Kidney (tissue), 14 donors: ENCODE results near the gene CXCL17. TPM values are rescaled to one million over a fixed set of nuclear protein-coding genes. Genes with fewer than 3 reads are reported as not detected.

Experiments used
- DNase-seq, 5 donors: peaks; one replicate each; pipeline ENCODE4 v3.0.0-alpha.2; 2013 to 2020
- FAIRE-seq: peaks from 2 replicates; lab custom pipeline; 2012; peaks lifted over from hg19 to GRCh38; lab: Jason Lieb, UNC
- H3K27ac ChIP-seq, 2 donors: one replicate each; pipeline ENCODE4 v1.7.0; 2013; ENCODE audit warnings: low read depth in 2 of 2, low read length in 2 of 2, inconsistent platforms in 1 of 2
- H3K27me3 ChIP-seq: one replicate; pipeline ENCODE4 v1.7.1; 2013; ENCODE audit warnings: low read length, inconsistent platforms; ENCODE audit not compliant: control insufficient read depth, insufficient read depth
- H3K36me3 ChIP-seq, 3 donors: one replicate each; pipeline versions ENCODE4 v1.7.0 to v1.7.1; 2013; ENCODE audit warnings: low read length in 3 of 3, control low read depth in 1 of 3, inconsistent platforms in 1 of 3; ENCODE audit not compliant: insufficient read depth in 3 of 3, control insufficient read depth in 2 of 3
- H3K4me1 ChIP-seq, 3 donors: one replicate each; pipeline versions ENCODE4 v1.7.0 to v1.7.1; 2013; ENCODE audit warnings: low read length in 3 of 3, inconsistent platforms in 1 of 3, low read depth in 1 of 3; ENCODE audit not compliant: control insufficient read depth in 2 of 3, insufficient read depth in 2 of 3
- H3K4me3 ChIP-seq, 3 donors: one replicate each; pipeline versions ENCODE4 v1.7.0 to v1.8.1; 2013; ENCODE audit warnings: low read length in 3 of 3, control low read depth in 1 of 3, inconsistent platforms in 1 of 3
- H3K9ac ChIP-seq, 3 donors: one replicate each; pipeline versions ENCODE4 v1.7.0 to v1.7.1; 2013; ENCODE audit warnings: low read length in 3 of 3, control low read depth in 1 of 3, inconsistent platforms in 1 of 3
- H3K9me3 ChIP-seq, 3 donors: one replicate each; pipeline versions ENCODE4 v1.7.0 to v1.7.1; 2013; ENCODE audit warnings: low read length in 3 of 3, control low read depth in 1 of 3, inconsistent platforms in 1 of 3; ENCODE audit not compliant: control insufficient read depth in 2 of 3, insufficient read depth in 1 of 3
- CTCF ChIP-seq: IDR thresholded peaks from 3 replicates; pipeline ENCODE4 v1.5.1; 2012; ENCODE audit warnings: mild to moderate bottlenecking, moderate library complexity, borderline replicate concordance; ENCODE audit not compliant: insufficient read depth; ENCODE audit errors: extremely low read depth
- intact Hi-C: fragments of 100-400 bp; cut with DNase I; formaldehyde crosslinking; loops from one replicate; pipeline ENCODE4 v1.11.1; 2022
- polyA plus RNA-seq: library from polyadenylated mRNA; stranded (reverse); fragments of 350-450 nt; fragmentation: Illumina TruSeq; extraction: RNeasy Lipid Tissue Mini Kit (QIAGEN cat#74804); gene quantifications from one replicate; pipeline ENCODE4 v1.2.3, GENCODE V29; 2014; ENCODE audit warnings: low read depth, low replicate concordance; ENCODE audit not compliant: insufficient read depth
- total RNA-seq: library from RNA; stranded (reverse); fragmentation: NEBNext Ultra II Directional; extraction: Animal tissue kit (Norgen Biotek cat#: 25700); gene quantifications from one replicate; pipeline ENCODE4 v1.2.1, GENCODE V29; 2021
- donor health status: control.
- donor health status: control.
- donor health status: control.
- donor health status: control.
- donor health status: control.
- donor health status: DM: yes; HTN: yes; CAD: no.
- donor health status: Normal renal cell carcinoma (clear cell type).

CXCL17 gene
- total and polyA plus RNA-seq, 2 donors from 2014 or later: not detected

GRCh38 chr19:42474743-42475142, 32.0 kb upstream of the CXCL17 start:
- no peak for TF ChIP-seq CTCF
- H3K4me3 ChIP-seq: no peak overlapping the region
- no peak overlapping the region for H3K27ac ChIP-seq
- no peak overlapping the region for H3K9ac ChIP-seq
- FAIRE-seq (no peak), DNase-seq (no peak)
- H3K36me3 ChIP-seq: no peaks in the 10 kb centered on the region
- no peaks in the 10 kb centered on the region for H3K27me3 ChIP-seq
- no peaks in the 10 kb centered on the region for H3K4me1 ChIP-seq
- no peaks in the 10 kb centered on the region for H3K9me3 ChIP-seq
- intact Hi-C loops: no loop called here

- no peak for TF ChIP-seq CTCF
- intact Hi-C loops: no loop called here
Measured at GRCh38 chr19:42473686-42474085, 30.9 kb upstream of the CXCL17 start.

GRCh38 chr19:42472402-42473147, 29.8 kb upstream of the CXCL17 start:
- Histone ChIP-seq H3K9me3 (no peaks in the 10 kb centered on the region), H3K27ac (no peak overlapping the region), H3K9ac (no peak overlapping the region), H3K27me3 (no peaks in the 10 kb centered on the region), H3K36me3 (no peaks in the 10 kb centered on the region), H3K4me3 (no peak overlapping the region), H3K4me1 (no peaks in the 10 kb centered on the region)
- DNase-seq (no peak), FAIRE-seq (no peak)
- intact Hi-C loops: no loop called here
- no peak for TF ChIP-seq CTCF

More at GRCh38 chr19:42473686-42474085, 30.9 kb upstream of the CXCL17 start:
- Histone ChIP-seq H3K36me3 (no peaks in the 10 kb centered on the region), H3K27ac (no peak overlapping the region), H3K9ac (no peak overlapping the region), H3K9me3 (no peaks in the 10 kb centered on the region), H3K4me1 (no peaks in the 10 kb centered on the region), H3K4me3 (no peak overlapping the region), H3K27me3 (no peaks in the 10 kb centered on the region)
- DNase-seq: no peak
- FAIRE-seq: no peak
